Stimulated activated CD4-positive, alpha-beta T cell treated with anti-CD3 and anti-CD28 coated beads, Interleukin-2, amount 100 ng/mL, for 24 hours (primary cell): Measurements from ENCODE around the gene IL3.

Source experiments
- DNase-seq, 2 donors: peaks; one replicate each; pipeline ENCODE4 v3.0.0-alpha.2; 2020

IL3 gene

GRCh38 chr5:132073231-132074013 lies 13.0 kb downstream of the IL3 start, which contains the start of gene CSF2:
Gene CSF2, plus strand, starts transcription at chr5:132073789. Its CDS starts 35 bp downstream, at chr5:132073824.
- DNase-seq: no peak

- no peak for DNase-seq
Observed at GRCh38 chr5:132074091-132074771, 13.8 kb downstream of the IL3 start.

GRCh38 chr5:132074772-132075718 lies 14.6 kb downstream of the IL3 start:
- DNase-seq: peak in 1 of 2 donors; percentile 53

GRCh38 chr5:132075719-132076077 lies 15.2 kb downstream of the IL3 start:
- no peak for DNase-seq

DNA sequence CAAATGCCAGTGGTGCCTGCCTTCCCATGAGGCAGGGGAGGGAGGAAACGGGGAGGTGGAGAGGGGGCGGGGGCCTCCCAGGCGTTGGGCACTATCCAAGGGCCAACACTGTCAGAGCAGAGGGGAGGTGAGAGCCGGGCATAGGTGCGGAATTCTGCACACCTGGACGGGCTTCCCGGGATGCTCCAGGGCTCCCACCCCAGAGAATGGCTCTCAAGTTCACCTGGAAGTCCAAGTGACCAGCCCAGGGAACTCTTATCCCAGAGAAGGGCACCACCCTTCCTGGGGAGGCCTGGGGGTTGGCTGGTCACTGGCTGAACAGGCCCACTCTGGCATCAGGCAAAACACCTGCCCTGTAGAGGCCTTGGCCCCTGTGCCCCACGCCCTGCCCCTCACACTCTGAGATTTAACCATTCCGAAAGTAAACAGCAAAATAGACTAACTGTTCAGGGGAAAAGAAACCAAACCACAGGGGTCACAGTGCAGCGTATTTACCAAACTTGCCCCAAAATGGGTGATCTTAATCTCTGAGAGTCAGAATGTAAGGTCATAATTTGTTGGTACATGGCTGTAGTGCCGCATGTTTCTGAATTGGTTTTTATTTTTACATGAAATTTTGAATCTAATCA lies 15.9 kb downstream of the IL3 start:
- DNase-seq: no peak

- no peak for DNase-seq
Observed at GRCh38 chr5:132076983-132077382, 16.5 kb downstream of the IL3 start.

GRCh38 chr5:132079081-132079480 lies 18.6 kb downstream of the IL3 start:
- DNase-seq: no peak

GRCh38 chr5:132079619-132080018 lies 19.2 kb downstream of the IL3 start:
- no peak for DNase-seq

- DNase-seq: no peak
Observed at GRCh38 chr5:132080595-132080994, 20.1 kb downstream of the IL3 start.

GRCh38 chr5:132081458-132081857 lies 21.0 kb downstream of the IL3 start:
- no peak for DNase-seq

- DNase-seq: no peak
Observed at GRCh38 chr5:132082329-132083023, 22.0 kb downstream of the IL3 start.

DNA sequence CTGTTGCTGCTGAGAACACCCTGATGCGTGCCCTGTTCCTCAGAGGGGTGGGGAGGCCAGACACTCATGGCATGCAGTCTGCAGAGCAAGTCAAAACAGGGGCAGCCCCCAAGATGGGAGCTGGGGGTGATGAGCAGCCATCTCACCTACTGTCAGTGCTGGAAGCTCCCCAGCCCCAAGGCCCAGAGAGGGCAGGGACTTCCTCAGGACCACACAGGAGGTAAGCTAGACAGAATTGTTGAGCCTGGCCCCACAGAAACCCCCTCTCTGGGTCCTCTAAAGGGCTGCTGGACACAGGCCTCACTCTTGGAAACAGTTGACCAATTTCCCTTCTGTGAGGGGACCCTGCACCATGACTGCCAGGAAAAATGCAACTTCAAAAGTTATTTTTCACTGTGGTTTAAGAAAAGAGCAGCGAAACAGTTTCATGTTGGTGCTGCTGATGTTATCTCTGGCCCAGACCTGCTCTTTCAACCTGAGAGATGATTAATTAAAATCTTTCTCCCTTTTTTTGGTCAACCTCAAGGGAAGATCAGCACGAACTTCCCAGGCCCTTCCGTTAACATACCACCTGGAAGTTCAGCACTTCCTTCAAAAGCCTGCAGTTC lies 22.7 kb downstream of the IL3 start:
- DNase-seq: peak; percentile 53 to 66

GRCh38 chr5:132085686-132086085 lies 25.2 kb downstream of the IL3 start:
- no peak for DNase-seq

- no peak for DNase-seq
Observed at GRCh38 chr5:132086277-132086794, 25.9 kb downstream of the IL3 start.

DNA sequence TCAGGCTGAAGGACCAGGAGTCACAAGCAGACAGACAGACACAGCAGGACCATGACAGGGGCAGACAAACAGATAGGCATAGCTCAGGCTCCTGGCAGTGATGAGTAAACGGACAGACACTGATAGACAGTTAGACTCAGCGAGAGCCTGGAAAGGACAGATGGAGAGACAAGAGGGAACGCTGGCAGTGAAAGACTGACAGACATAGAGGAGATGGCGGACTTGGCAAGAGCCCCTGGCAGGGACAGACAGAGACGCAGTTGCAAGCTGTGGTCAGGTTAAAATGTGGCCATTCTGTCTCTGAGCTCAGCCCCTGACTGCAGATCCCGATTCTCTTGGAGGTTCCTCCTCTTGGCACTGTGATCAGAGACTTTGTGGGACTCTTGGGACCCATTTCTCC lies 26.7 kb downstream of the IL3 start:
- DNase-seq: no peak

DNA sequence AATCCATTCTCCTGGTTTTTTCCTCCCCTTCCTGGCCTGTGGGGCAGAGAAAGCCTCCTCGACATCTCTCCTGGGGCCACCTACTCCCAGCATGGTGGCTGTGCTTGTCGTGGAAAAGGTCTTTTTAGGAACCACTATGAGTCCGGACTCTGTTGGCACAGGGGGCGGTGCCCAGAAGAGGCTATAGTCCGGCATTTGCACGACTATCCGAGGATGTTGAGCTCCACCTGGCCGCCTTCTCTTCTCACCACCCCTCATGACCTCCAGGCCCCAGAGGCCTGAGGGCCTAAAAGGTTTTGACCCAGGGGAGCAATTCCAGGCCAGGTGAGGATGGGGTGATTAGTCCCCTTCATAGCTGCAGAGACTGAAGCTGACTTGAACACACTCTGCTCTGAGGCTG lies 27.2 kb downstream of the IL3 start:
- DNase-seq: no peak

- no peak for DNase-seq
Observed at GRCh38 chr5:132089363-132089762, 28.9 kb downstream of the IL3 start.

GRCh38 chr5:132090107-132090506 lies 29.7 kb downstream of the IL3 start:
- no peak for DNase-seq

DNA sequence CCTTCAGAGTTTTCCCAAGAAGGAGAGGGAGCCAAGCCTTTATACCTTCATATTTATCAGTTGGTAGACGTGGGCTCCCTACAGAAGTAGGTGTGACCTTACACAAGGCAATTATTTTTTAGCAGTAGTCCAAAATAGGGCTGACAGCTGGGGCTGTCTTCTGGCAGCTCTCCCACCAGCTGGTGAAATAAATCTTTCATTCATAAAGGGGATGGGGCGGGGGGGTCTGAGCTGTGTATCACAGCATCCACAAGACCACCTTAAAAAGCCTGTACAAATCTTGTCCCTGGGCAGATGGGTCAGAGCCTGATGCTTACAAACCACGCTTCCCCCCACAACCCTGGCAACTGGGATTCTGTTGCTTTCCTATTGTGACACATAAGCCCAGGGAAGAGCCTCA lies 32.8 kb downstream of the IL3 start:
- no peak for DNase-seq

DNA sequence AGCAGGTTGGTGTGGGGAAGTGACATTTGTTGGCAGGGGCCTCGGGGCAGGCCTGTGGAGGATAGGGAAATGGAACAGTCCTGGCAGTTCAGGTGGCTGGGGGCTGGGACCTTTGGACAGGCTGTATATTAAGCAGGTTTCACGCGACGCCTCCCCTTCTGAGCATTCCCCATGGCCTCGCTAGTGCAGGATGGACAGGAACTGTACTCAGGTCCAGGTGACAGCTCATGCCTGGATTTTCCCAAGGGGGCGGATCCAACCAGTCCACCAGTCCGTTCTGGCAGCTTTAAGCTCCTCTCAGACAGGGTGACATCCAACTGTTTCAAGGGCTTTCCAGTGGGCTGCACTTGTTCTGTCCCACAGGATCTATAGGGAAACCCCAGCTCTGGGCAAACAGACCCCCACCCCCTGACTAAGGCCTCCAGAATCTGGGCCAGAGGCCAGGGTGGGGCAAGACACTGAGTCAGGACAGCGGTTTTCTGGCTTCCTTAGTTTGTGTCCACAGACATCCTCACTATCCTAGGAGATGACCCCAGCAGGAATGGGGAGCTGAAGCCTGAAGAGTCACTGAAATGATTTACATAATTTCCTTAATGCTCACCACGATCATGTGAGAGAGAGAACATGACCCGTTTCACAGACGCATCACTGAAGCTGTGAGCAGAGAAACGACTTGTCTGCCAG lies 34.1 kb downstream of the IL3 start:
- no peak for DNase-seq

GRCh38 chr5:132095077-132095410 lies 34.6 kb downstream of the IL3 start:
- no peak for DNase-seq
